Psoas muscle (tissue), 8 donors: ENCODE measurements around the gene P3R3URF. TPM values are rescaled to one million over a fixed set of nuclear protein-coding genes. Genes with fewer than 3 reads are reported as not detected.

Source experiments
- ATAC-seq, 4 donors: fragments of 200-7000 bp; cut with Tn5 transposase; one replicate each; pipeline ENCODE4 v1.9.1; 2020; ENCODE audit warnings: moderate library complexity in 3 of 4, mild to moderate bottlenecking in 2 of 4
- DNase-seq, 2 donors: peaks; one replicate each; pipeline ENCODE4 v3.0.0-alpha.2; 2020
- H3K27ac ChIP-seq: fragments of 200-600 bp; one replicate; pipeline ENCODE4 v1.8.0; 2022
- H3K27me3 ChIP-seq, 3 donors: fragments of 200-600 bp in 1 of 3; one replicate each; pipeline versions ENCODE4 v1.6.1 to v1.8.0; 2013 to 2022; ENCODE audit warnings: low read length in 2 of 3, mild to moderate bottlenecking in 2 of 3, moderate library complexity in 1 of 3; ENCODE audit not compliant: insufficient read depth in 3 of 3
- H3K36me3 ChIP-seq, 2 donors: fragments of 200-600 bp in 1 of 2; one replicate each; pipeline versions ENCODE4 v1.6.1 to v1.8.0; 2013 to 2022; ENCODE audit warnings: low read depth in 1 of 2, mild to moderate bottlenecking in 1 of 2, moderate library complexity in 1 of 2; ENCODE audit not compliant: insufficient read depth in 1 of 2
- H3K4me1 ChIP-seq: fragments of 200-600 bp; one replicate; pipeline ENCODE4 v1.8.0; 2022
- H3K4me3 ChIP-seq: fragments of 200-600 bp; one replicate; pipeline ENCODE4 v1.8.0; 2022; ENCODE audit warnings: mild to moderate bottlenecking
- H3K9me3 ChIP-seq: fragments of 200-600 bp; one replicate; pipeline ENCODE4 v1.8.0; 2022
- WGBS, 3 donors: extraction: QIAGEN DNeasy Blood & Tissue Kit; methylation state at CpG; one replicate each; pipeline versions ENCODE4 v1.1.6 to v1.1.7; 2013; 5-methylcytosine and 5-hydroxymethylcytosine counted together
- intact Hi-C, 2 donors: fragments of 100-400 bp; cut with DNase I; formaldehyde crosslinking; loops; one replicate each; pipeline versions ENCODE4 v1.11.0 to v1.14.2; 2022
- polyA plus RNA-seq, 3 donors: library from polyadenylated mRNA; stranded (reverse); fragments of 200-250 nt; gene quantifications; one replicate each; pipeline ENCODE4 v1.2.3, GENCODE V29; 2013
- total RNA-seq, 4 donors: library from RNA; stranded (reverse); fragmentation: NEBNext Ultra II Directional in 2 of 4; extraction: Animal tissue kit (Norgen Biotek cat#: 25700) in 2 of 4; gene quantifications; one replicate each; pipeline versions ENCODE4 v1.2.1 to v1.2.4, GENCODE V29; 2021 to 2023
- TF ChIP-seq, protein P1 (sequence below): fragments of 200-600 bp; IDR thresholded peaks from one replicate; pipeline ENCODE4 v1.8.0; 2022; ENCODE audit warnings: antibody characterized with exemption
- donor health status: healthy with polysubstance abuse.
- donor health status: DM: no; HTN: no; CAD: no; lungs with moderate emphysema.
- donor health status: Bipolar disorder and iron deficiency.
- donor health status: healthy.
- donor health status: DM: yes; HTN: yes; CAD: no.
- donor health status: DM: no; HTN: no; CAD: no.
- donor health status: DM: no; HTN: no; CAD: no.
- donor health status: DM: yes; HTN: yes; CAD: no.

The P3R3URF gene
- total and polyA plus RNA-seq, 7 donors = not detected

DNA sequence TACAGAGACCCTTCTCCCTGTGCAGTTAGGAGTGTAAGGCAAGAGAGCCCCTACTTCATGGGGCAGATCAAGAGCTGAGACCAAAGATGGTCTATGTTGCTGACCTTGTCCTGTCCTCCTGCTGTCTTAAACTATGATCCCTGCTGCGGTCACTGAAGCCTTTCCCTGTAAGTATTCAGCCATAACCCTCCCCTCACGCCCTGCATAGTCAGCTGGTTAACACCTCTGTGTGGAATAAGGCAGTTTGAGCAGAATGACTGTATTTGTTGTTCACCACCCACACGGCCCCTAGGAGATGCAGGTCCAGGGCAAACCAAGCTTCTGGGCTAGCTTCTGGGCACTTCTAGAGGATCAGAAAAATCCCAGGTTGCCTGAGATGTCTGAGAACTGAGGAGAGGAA, 1.0 kb downstream of the P3R3URF start:
- intact Hi-C loops = loop anchor here in 1 of 2 donors (2.0 kb wide), 1 partner anchor 42 kb away; the partner anchor contains the start of gene PIK3R3
- H3K4me3 ChIP-seq = no peak overlapping the region
- no peaks in the 10 kb centered on the region for H3K9me3 ChIP-seq
- DNase-seq (no peak), ATAC-seq (no peak)
- H3K27ac ChIP-seq = peak overlapping the region; percentile 47
- no peaks in the 10 kb centered on the region for H3K36me3 ChIP-seq
- TF ChIP-seq, protein P1, sequence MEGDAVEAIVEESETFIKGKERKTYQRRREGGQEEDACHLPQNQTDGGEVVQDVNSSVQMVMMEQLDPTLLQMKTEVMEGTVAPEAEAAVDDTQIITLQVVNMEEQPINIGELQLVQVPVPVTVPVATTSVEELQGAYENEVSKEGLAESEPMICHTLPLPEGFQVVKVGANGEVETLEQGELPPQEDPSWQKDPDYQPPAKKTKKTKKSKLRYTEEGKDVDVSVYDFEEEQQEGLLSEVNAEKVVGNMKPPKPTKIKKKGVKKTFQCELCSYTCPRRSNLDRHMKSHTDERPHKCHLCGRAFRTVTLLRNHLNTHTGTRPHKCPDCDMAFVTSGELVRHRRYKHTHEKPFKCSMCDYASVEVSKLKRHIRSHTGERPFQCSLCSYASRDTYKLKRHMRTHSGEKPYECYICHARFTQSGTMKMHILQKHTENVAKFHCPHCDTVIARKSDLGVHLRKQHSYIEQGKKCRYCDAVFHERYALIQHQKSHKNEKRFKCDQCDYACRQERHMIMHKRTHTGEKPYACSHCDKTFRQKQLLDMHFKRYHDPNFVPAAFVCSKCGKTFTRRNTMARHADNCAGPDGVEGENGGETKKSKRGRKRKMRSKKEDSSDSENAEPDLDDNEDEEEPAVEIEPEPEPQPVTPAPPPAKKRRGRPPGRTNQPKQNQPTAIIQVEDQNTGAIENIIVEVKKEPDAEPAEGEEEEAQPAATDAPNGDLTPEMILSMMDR = no peak
- no peaks in the 10 kb centered on the region for H3K27me3 ChIP-seq
- peaks cover 43% of the 10 kb centered on the region for H3K4me1 ChIP-seq
- WGBS, 3 donors = 72 to 80% (median 77%) methylated on average over 3 of the region's 3 CpGs

DNA sequence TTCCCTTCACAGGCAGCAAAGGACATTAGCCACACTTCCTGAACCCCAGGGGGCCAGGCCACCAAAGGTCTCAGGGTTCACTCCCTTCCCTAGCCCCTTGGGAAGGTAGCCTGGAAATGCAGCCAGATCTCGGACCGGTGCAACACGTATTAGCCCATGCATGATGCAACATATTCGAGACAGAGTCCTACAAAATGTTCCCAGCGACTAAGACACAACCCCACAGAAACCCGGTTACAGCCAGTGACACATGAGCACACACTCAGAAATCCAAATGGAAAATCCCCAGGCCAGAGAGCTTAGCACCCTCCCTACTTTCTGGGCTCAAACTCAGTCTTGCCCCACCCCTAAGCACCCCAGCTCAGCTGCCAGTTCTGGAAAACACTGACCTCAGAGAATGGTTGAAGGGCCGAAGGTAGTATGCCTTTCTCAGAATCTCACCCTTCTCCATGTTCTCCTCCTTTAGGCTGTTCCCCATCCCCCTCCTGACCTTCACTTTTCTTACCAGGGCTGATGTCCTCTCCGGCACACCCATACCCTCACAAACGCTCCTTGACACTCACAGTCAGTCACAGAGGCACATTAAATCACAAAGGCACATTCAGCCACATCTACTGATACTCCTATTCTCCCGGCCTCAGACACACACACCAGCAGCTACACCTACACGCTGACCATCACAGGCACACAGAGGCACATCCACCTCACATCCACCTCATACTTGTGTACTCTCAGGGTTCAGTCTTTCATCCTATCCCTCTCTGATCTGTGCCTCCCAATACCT, 1.6 kb downstream of the P3R3URF start, which contains the start of gene TSPAN1:
Gene TSPAN1 (plus strand): TSS at position 640 of the 784 bp plus-strand sequence. CDS start 6,021 bp downstream, outside the sequence.
- Histone ChIP-seq H3K4me3 (peak within 1 kb of the TSS; percentile 0), H3K36me3 (no peaks in the 10 kb centered on the region), H3K4me1 (peaks cover 42% of the 10 kb centered on the region), H3K9me3 (no peaks in the 10 kb centered on the region), H3K27me3 (no peaks in the 10 kb centered on the region), H3K27ac (peak within 1 kb of the TSS; percentile 47)
- TF ChIP-seq, protein P1 = no peak
- 19 to 26% (median 20%) methylated on average over 11 of the region's 11 CpGs for WGBS, 3 donors
- peak; percentile 64 to 85 (median 83) for ATAC-seq
- intact Hi-C loops = loop anchor here in 1 of 2 donors (2.0 kb wide), 1 partner anchor 42 kb away; the partner anchor contains the start of gene PIK3R3
- peak; percentile 50 to 79 for DNase-seq

DNA sequence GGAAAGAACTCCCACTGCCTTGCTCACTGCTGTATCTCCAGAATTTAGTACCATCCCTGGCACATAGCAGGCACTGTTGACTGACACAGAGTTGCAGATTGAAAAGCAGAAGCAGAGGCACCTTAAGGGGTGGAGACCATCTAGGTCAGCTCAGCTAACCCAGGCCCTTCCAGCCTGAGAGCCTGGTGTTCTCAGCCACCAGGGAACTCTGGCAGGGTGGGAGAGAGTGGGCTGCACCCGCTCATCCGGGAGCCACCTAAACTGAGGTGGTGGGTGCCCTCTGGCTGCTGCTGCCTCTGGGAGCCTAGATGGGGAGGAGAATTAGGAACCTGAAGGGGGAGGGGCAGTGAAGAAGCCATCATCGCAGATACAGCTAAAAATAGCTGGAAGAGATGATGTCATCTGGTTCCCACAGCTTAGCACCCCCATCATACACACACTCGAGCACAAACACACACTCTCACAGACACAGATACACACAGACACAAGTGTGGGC, 2.9 kb downstream of the P3R3URF start:
- H3K4me1 ChIP-seq = peaks cover 33% of the 10 kb centered on the region
- H3K27me3 ChIP-seq = no peaks in the 10 kb centered on the region
- intact Hi-C loops = loop anchor here in 1 of 2 donors (2.0 kb wide), 1 partner anchor 41 kb away; the partner anchor contains the start of gene PIK3R3
- TF ChIP-seq, protein P1 = no peak
- WGBS, 3 donors = 16 to 28% (median 23%) methylated on average over 4 of the region's 4 CpGs
- peak; percentile 40 to 74 (median 58) for ATAC-seq
- DNase-seq = no peak
- H3K36me3 ChIP-seq = no peaks in the 10 kb centered on the region
- no peaks in the 10 kb centered on the region for H3K9me3 ChIP-seq
- no peak overlapping the region for H3K4me3 ChIP-seq
- peak overlapping the region; percentile 47 for H3K27ac ChIP-seq

DNA sequence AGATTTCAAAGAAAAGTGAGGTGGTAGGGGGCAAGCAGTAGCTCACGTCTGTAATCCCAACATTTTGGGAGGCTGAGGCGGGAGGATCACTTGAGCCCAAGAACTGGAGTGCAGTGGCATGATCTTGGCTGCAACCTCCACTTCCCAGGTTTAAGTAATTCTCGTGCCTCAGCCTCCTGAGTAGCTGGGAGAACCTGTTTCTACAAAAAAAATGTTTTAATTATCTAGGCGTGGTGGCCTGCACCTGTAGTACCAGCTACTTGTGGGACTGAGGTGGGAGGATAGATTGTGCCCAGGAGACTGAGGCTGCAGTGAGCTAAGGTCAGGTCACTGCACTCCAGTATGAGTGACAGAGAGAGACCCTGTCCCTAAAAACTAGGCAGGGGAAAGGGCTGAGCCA, 4.0 kb downstream of the P3R3URF start:
- H3K36me3 ChIP-seq = no peaks in the 10 kb centered on the region
- peaks cover 41% of the 10 kb centered on the region for H3K4me1 ChIP-seq
- H3K4me3 ChIP-seq = no peak overlapping the region
- no peaks in the 10 kb centered on the region for H3K9me3 ChIP-seq
- TF ChIP-seq, protein P1 = no peak
- H3K27me3 ChIP-seq = no peaks in the 10 kb centered on the region
- WGBS, 3 donors = 80 to 91% (median 90%) methylated on average over 4 of the region's 4 CpGs
- intact Hi-C loops = loop anchor here in 1 of 2 donors (2.0 kb wide), 1 partner anchor 40 kb away; the partner anchor contains the start of gene PIK3R3
- DNase-seq (no peak), ATAC-seq (no peak)
- H3K27ac ChIP-seq = no peak overlapping the region
